ENCODE results near the gene CEBPZOS.
A peak's percentile ranks its signal among the peaks of the same experiment; 100 is the strongest.

Gene CEBPZOS

GRCh38 chr2:37196320-37197195, at the start of gene CEBPZOS:
CEBPZOS (plus strand) TSS chr2:37196496; CDS start chr2:37199705, 3,209 bp downstream.
- DNase-seq, result peak; percentile 55 to 62

GRCh38 chr2:37148325-37148724, 48.0 kb upstream of the CEBPZOS start:
- DNase-seq, result no peak

GRCh38 chr2:37149626-37150322, 46.5 kb upstream of the CEBPZOS start:
- DNase-seq, result no peak

- DNase-seq, result no peak
Observed at GRCh38 chr2:37153224-37153623, 43.1 kb upstream of the CEBPZOS start.

- no peak for DNase-seq
Observed at GRCh38 chr2:37154785-37155184, 41.5 kb upstream of the CEBPZOS start.

- DNase-seq, result peak in 1 of 2 experiments; percentile 49
Observed at GRCh38 chr2:37156071-37156856, 40.0 kb upstream of the CEBPZOS start.

GRCh38 chr2:37156857-37157714, 39.2 kb upstream of the CEBPZOS start, which contains the start of gene EIF2AK2:
EIF2AK2 (minus strand) TSS chr2:37156980; CDS start chr2:37147806, 9,174 bp downstream.
- peak; percentile 79 to 87 for DNase-seq

GRCh38 chr2:37164757-37165156, 31.5 kb upstream of the CEBPZOS start:
- no peak for DNase-seq

- no peak for DNase-seq
Observed at GRCh38 chr2:37167636-37168180, 28.6 kb upstream of the CEBPZOS start.

GRCh38 chr2:37168217-37168981, 27.9 kb upstream of the CEBPZOS start:
- DNase-seq, result peak; percentile 18 to 20

GRCh38 chr2:37171624-37171950, 24.7 kb upstream of the CEBPZOS start:
- no peak for DNase-seq

- no peak for DNase-seq
Observed at GRCh38 chr2:37173741-37174140, 22.6 kb upstream of the CEBPZOS start.

GRCh38 chr2:37180006-37180639, 16.2 kb upstream of the CEBPZOS start:
- no peak for DNase-seq

- DNase-seq, result no peak
Observed at GRCh38 chr2:37180640-37181039, 15.7 kb upstream of the CEBPZOS start.

- DNase-seq, result no peak
Observed at GRCh38 chr2:37181726-37182684, 14.3 kb upstream of the CEBPZOS start.

GRCh38 chr2:37188570-37188969, 7.7 kb upstream of the CEBPZOS start, which contains the start of gene SULT6B1:
SULT6B1 (minus strand) TSS chr2:37188670; CDS start chr2:37188640, 30 bp downstream.
- DNase-seq, result no peak

- DNase-seq, result no peak
Observed at GRCh38 chr2:37189452-37190153, 6.7 kb upstream of the CEBPZOS start.

- no peak for DNase-seq
Observed at GRCh38 chr2:37190290-37190689, 6.0 kb upstream of the CEBPZOS start.

- DNase-seq, result no peak
Observed at GRCh38 chr2:37191253-37191652, 5.0 kb upstream of the CEBPZOS start.

Measured in SHP77 (cell line).